OCI-LY1 (cell line): Measurements from ENCODE around the gene LAMB3.

Experiments
- H2AFZ ChIP-seq: fragments of 200-600 bp; sonication (generic), shearing (Covaris generic); 2 replicates; pipeline ENCODE4 v1.6.0; 2014; ENCODE audit warnings: antibody characterized with exemption, mild to moderate bottlenecking, low read length
- H3F3A ChIP-seq: fragments of 200-600 bp; sonication (generic), shearing (Covaris generic); 2 replicates; pipeline ENCODE4 v1.6.0; 2014; ENCODE audit warnings: mild to moderate bottlenecking, antibody characterized with exemption, low read length, moderate library complexity; ENCODE audit not compliant: insufficient read depth
- H3K27ac ChIP-seq: fragments of 200-600 bp; sonication (generic); 2 replicates; pipeline ENCODE4 v1.5.1; 2014; ENCODE audit warnings: low read length, mixed run types, mild to moderate bottlenecking, low read depth; ENCODE audit not compliant: poor library complexity, severe bottlenecking
- H3K27me3 ChIP-seq: fragments of 200-600 bp; sonication (generic); 2 replicates; pipeline ENCODE4 v1.6.0; 2014; ENCODE audit warnings: antibody characterized with exemption, mild to moderate bottlenecking, low read length, moderate library complexity; ENCODE audit not compliant: insufficient read depth
- H3K36me3 ChIP-seq: fragments of 200-600 bp; sonication (generic); 2 replicates; pipeline ENCODE4 v1.6.1; 2014; ENCODE audit warnings: mild to moderate bottlenecking, antibody characterized with exemption, low read length, moderate library complexity, mixed read lengths; ENCODE audit not compliant: insufficient read depth
- H3K4me1 ChIP-seq: fragments of 200-600 bp; sonication (generic); 2 replicates; pipeline ENCODE4 v1.5.1; 2014; ENCODE audit warnings: mild to moderate bottlenecking, low read length, moderate library complexity; ENCODE audit not compliant: insufficient read depth, severe bottlenecking
- H3K4me2 ChIP-seq: fragments of 200-600 bp; sonication (generic), shearing (Covaris generic); 2 replicates; pipeline ENCODE4 v1.6.1; 2014; ENCODE audit warnings: low read length
- H3K4me3 ChIP-seq: fragments of 200-600 bp; sonication (generic); 2 replicates; pipeline ENCODE4 v1.5.1; 2014; ENCODE audit warnings: low read length, low read depth, mild to moderate bottlenecking, mixed read lengths; ENCODE audit not compliant: poor library complexity, severe bottlenecking
- H3K79me2 ChIP-seq: fragments of 200-600 bp; shearing (Covaris generic); 2 replicates; pipeline ENCODE4 v1.6.1; 2016; ENCODE audit warnings: mixed run types, low read length, mixed read lengths; ENCODE audit not compliant: insufficient read depth
- H3K9ac ChIP-seq: fragments of 200-600 bp; sonication (generic), shearing (Covaris generic); 2 replicates; pipeline ENCODE4 v1.6.1; 2014; ENCODE audit warnings: mild to moderate bottlenecking, low read length, mixed read lengths
- H3K9me2 ChIP-seq: fragments of 200-600 bp; sonication (generic), shearing (Covaris generic); 2 replicates; pipeline ENCODE4 v1.6.1; 2014; ENCODE audit warnings: low read depth, mild to moderate bottlenecking, low read length, mixed read lengths
- H3K9me3 ChIP-seq: fragments of 200-600 bp; shearing (Covaris generic); 2 replicates; pipeline ENCODE4 v1.6.1; 2014; ENCODE audit warnings: low read length, mixed read lengths
- H4K20me1 ChIP-seq: fragments of 200-600 bp; sonication (generic), shearing (Covaris generic); 2 replicates; pipeline ENCODE4 v1.6.0; 2016; ENCODE audit warnings: mild to moderate bottlenecking, low read length; ENCODE audit not compliant: insufficient read depth
- CTCF ChIP-seq: fragments of 200-600 bp; sonication (generic), shearing (Covaris generic); IDR thresholded peaks from 2 replicates; pipeline ENCODE4 v1.5.1; 2017; ENCODE audit warnings: mild to moderate bottlenecking, antibody characterized with exemption, low read length, moderate library complexity, mixed read lengths
- EZH2 ChIP-seq: fragments of 200-600 bp; sonication (generic), shearing (Covaris generic); IDR thresholded peaks from 2 replicates; pipeline ENCODE4 v1.8.0; 2017; ENCODE audit warnings: borderline replicate concordance, mixed run types, mild to moderate bottlenecking, antibody characterized with exemption, low read length, moderate library complexity, mixed read lengths

The LAMB3 gene

GRCh38 chr1:209619696-209620486 is 32.3 kb downstream of the LAMB3 start:
- Histone ChIP-seq H3K9ac (no peak overlapping the region), H4K20me1 (no peaks in the 10 kb centered on the region), H3K4me1 (no peaks in the 10 kb centered on the region), H2AFZ (no peak overlapping the region), H3K27ac (no peak overlapping the region), H3K36me3 (no peaks in the 10 kb centered on the region), H3K4me3 (no peak overlapping the region), H3F3A (no peaks in the 10 kb centered on the region), H3K9me2 (no peaks in the 10 kb centered on the region), H3K79me2 (no peaks in the 10 kb centered on the region), H3K27me3 (0 out of 2 replicates have a peak, but pooled peaks cover 4% of the 10 kb centered on the region), H3K9me3 (no peaks in the 10 kb centered on the region), H3K4me2 (no peak overlapping the region)
- no peak for TF ChIP-seq CTCF
- no peak for TF ChIP-seq EZH2

- Histone ChIP-seq H3K9ac (no peak overlapping the region), H3K9me3 (no peaks in the 10 kb centered on the region), H3K4me3 (no peak overlapping the region), H2AFZ (no peak overlapping the region), H3K9me2 (no peaks in the 10 kb centered on the region), H3K27ac (no peak overlapping the region), H3K4me1 (no peaks in the 10 kb centered on the region), H3K4me2 (no peak overlapping the region), H3F3A (no peaks in the 10 kb centered on the region), H3K36me3 (no peaks in the 10 kb centered on the region), H3K79me2 (no peaks in the 10 kb centered on the region), H4K20me1 (no peaks in the 10 kb centered on the region), H3K27me3 (no peaks in the 10 kb centered on the region)
- no peak for TF ChIP-seq CTCF
- no peak for TF ChIP-seq EZH2
These were observed 33.3 kb downstream of the LAMB3 start for GRCh38 chr1:209618756-209619420.

DNA sequence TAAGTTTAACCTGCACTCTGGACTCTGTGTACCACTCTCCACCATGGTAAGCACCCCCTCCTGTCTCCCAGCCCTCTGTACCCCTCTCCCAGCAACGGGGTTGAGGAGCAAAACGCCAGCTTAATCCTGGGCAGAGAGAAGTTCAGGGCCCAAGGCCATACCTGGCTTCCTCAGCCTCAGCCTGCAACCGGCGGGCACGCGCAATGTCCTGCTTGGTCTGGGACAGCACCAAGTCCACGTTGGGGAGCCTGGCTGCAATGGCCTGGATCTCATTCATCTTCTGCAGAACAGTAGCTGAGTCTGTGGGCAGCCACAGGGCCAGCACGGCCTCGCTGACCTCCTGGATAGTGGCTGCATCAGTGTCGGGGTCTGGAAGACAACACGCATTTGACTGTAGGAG is 33.9 kb downstream of the LAMB3 start:
- no peaks in the 10 kb centered on the region for H3K9me2 ChIP-seq
- H3K9ac ChIP-seq: no peak overlapping the region

More for the DNA sequence above, 33.9 kb downstream of the LAMB3 start:
- Histone ChIP-seq H3K9me3 (no peaks in the 10 kb centered on the region), H4K20me1 (no peaks in the 10 kb centered on the region), H3K36me3 (no peaks in the 10 kb centered on the region), H3K27me3 (no peaks in the 10 kb centered on the region), H3F3A (no peaks in the 10 kb centered on the region), H3K4me1 (no peaks in the 10 kb centered on the region), H3K27ac (no peak overlapping the region), H3K79me2 (no peaks in the 10 kb centered on the region), H3K4me2 (no peak overlapping the region), H3K4me3 (no peak overlapping the region), H2AFZ (no peak overlapping the region)
- no peak for TF ChIP-seq EZH2
